ENCODE measurements around the gene ANAPC16. TPM values are rescaled to one million over a fixed set of nuclear protein-coding genes. Genes with fewer than 3 reads are reported as not detected.

Gene ANAPC16
- total RNA-seq, 6 experiments from 2014 or later = 40.4 to 46.0 (median 40.7) TPM

GRCh38 chr10:72274213-72274729 lies 58.5 kb downstream of the ANAPC16 start:
- peak overlapping the region; percentile 95 for H3K4me3 Mint-ChIP-seq
- H3K27ac Mint-ChIP-seq = peak overlapping the region; percentile 77
- H3K9me3 Mint-ChIP-seq = no peaks in the 10 kb centered on the region
- peaks cover 3% of the 10 kb centered on the region for H3K27me3 Mint-ChIP-seq (ENCODE audit: insufficient read depth)
- peaks cover 16% of the 10 kb centered on the region for H3K36me3 Mint-ChIP-seq (ENCODE audit: low read depth)
- peaks cover 49% of the 10 kb centered on the region for H3K4me1 Mint-ChIP-seq (ENCODE audit: low read depth)
- TF ChIP-seq CTCF (IDR thresholded peaks at IDR 0.05) = no peak
- no peak for DNase-seq

- Mint-ChIP-seq H3K27ac (peak overlapping the region; percentile 77), H3K4me1 (ENCODE audit: low read depth) (peaks cover 49% of the 10 kb centered on the region), H3K4me3 (peak overlapping the region; percentile 95), H3K27me3 (ENCODE audit: insufficient read depth) (peaks cover 3% of the 10 kb centered on the region), H3K36me3 (ENCODE audit: low read depth) (peaks cover 16% of the 10 kb centered on the region), H3K9me3 (no peaks in the 10 kb centered on the region)
- TF ChIP-seq CTCF (IDR thresholded peaks at IDR 0.05) = peak; percentile 87
- DNase-seq = peak; percentile 31
These were observed 59.0 kb downstream of the ANAPC16 start for GRCh38 chr10:72274730-72275350.

GRCh38 chr10:72275351-72276012 lies 59.7 kb downstream of the ANAPC16 start:
- Mint-ChIP-seq H3K4me1 (ENCODE audit: low read depth) (peaks cover 45% of the 10 kb centered on the region), H3K36me3 (ENCODE audit: low read depth) (peaks cover 16% of the 10 kb centered on the region), H3K9me3 (no peaks in the 10 kb centered on the region), H3K4me3 (peak overlapping the region; percentile 95), H3K27me3 (ENCODE audit: insufficient read depth) (peaks cover 3% of the 10 kb centered on the region), H3K27ac (peak overlapping the region; percentile 77; the same call in 1 of the 2 replicates)
- DNase-seq = no peak
- TF ChIP-seq CTCF (IDR thresholded peaks at IDR 0.05) = no peak

- Mint-ChIP-seq H3K27ac (peak overlapping the region; percentile 46; the same call in 1 of the 2 replicates), H3K27me3 (ENCODE audit: insufficient read depth) (peaks cover 3% of the 10 kb centered on the region), H3K9me3 (no peaks in the 10 kb centered on the region), H3K36me3 (ENCODE audit: low read depth) (peaks cover 16% of the 10 kb centered on the region), H3K4me1 (ENCODE audit: low read depth) (peaks cover 40% of the 10 kb centered on the region), H3K4me3 (peak overlapping the region; percentile 95)
- no peak for DNase-seq
- TF ChIP-seq CTCF (IDR thresholded peaks at IDR 0.05) = no peak
These were observed 60.2 kb downstream of the ANAPC16 start for GRCh38 chr10:72276013-72276387.

- Mint-ChIP-seq H3K4me1 (ENCODE audit: low read depth) (peaks cover 36% of the 10 kb centered on the region), H3K9me3 (no peaks in the 10 kb centered on the region), H3K36me3 (ENCODE audit: low read depth) (peaks cover 16% of the 10 kb centered on the region), H3K4me3 (peak overlapping the region; percentile 95), H3K27me3 (ENCODE audit: insufficient read depth) (peaks cover 3% of the 10 kb centered on the region), H3K27ac (no peak overlapping the region)
- no peak for DNase-seq
- no peak for TF ChIP-seq CTCF (IDR thresholded peaks at IDR 0.05)
These were observed 60.9 kb downstream of the ANAPC16 start for GRCh38 chr10:72276421-72277339.
